Ramos (cell line): ENCODE data around the gene DNAJC15.

Experiments used
- in situ Hi-C: fragments of 300-500 bp; cut with MboI; formaldehyde crosslinking; loops from one replicate; pipeline ENCODE4 v1.14.3; 2022; ENCODE audit warnings: low sequenced_read_pairs; ENCODE audit not compliant: unreplicated experiment

Gene DNAJC15

GRCh38 chr13:43118521-43118920 lies 95.1 kb downstream of the DNAJC15 start:
- in situ Hi-C loops: no loop called here

- in situ Hi-C loops: no loop called here
Observed at GRCh38 chr13:43119206-43119605, 95.8 kb downstream of the DNAJC15 start.

GRCh38 chr13:43122791-43123190 lies 99.4 kb downstream of the DNAJC15 start:
- in situ Hi-C loops: no loop called here

GRCh38 chr13:43123856-43124255 lies 100.5 kb downstream of the DNAJC15 start:
- in situ Hi-C loops: no loop called here

GRCh38 chr13:43124490-43124889 lies 101.1 kb downstream of the DNAJC15 start:
- in situ Hi-C loops: no loop called here

GRCh38 chr13:43126420-43126819 lies 103.0 kb downstream of the DNAJC15 start:
- in situ Hi-C loops: no loop called here

- in situ Hi-C loops: no loop called here
Observed at GRCh38 chr13:43127103-43127798, 103.9 kb downstream of the DNAJC15 start.

- in situ Hi-C loops: no loop called here
Observed at GRCh38 chr13:43127827-43128226, 104.4 kb downstream of the DNAJC15 start.

- in situ Hi-C loops: no loop called here
Observed at GRCh38 chr13:43128504-43128961, 105.1 kb downstream of the DNAJC15 start.

- in situ Hi-C loops: no loop called here
Observed at GRCh38 chr13:43129066-43129465, 105.7 kb downstream of the DNAJC15 start.

GRCh38 chr13:43129511-43130110 lies 106.2 kb downstream of the DNAJC15 start:
- in situ Hi-C loops: no loop called here

- in situ Hi-C loops: no loop called here
Observed at GRCh38 chr13:43132257-43132656, 108.9 kb downstream of the DNAJC15 start.

- in situ Hi-C loops: no loop called here
Observed at GRCh38 chr13:43132911-43133310, 109.5 kb downstream of the DNAJC15 start.

GRCh38 chr13:43133792-43134191 lies 110.4 kb downstream of the DNAJC15 start:
- in situ Hi-C loops: no loop called here

GRCh38 chr13:43134868-43135267 lies 111.5 kb downstream of the DNAJC15 start:
- in situ Hi-C loops: no loop called here

- in situ Hi-C loops: no loop called here
Observed at GRCh38 chr13:43135516-43135915, 112.1 kb downstream of the DNAJC15 start.

GRCh38 chr13:43136920-43137575 lies 113.7 kb downstream of the DNAJC15 start:
- in situ Hi-C loops: no loop called here

- in situ Hi-C loops: no loop called here
Observed at GRCh38 chr13:43139211-43139610, 115.8 kb downstream of the DNAJC15 start.

GRCh38 chr13:43139921-43140320 lies 116.5 kb downstream of the DNAJC15 start:
- in situ Hi-C loops: no loop called here

GRCh38 chr13:43140985-43141384 lies 117.6 kb downstream of the DNAJC15 start:
- in situ Hi-C loops: no loop called here

- in situ Hi-C loops: no loop called here
Observed at GRCh38 chr13:43141685-43142084, 118.3 kb downstream of the DNAJC15 start.
